HG02870 (cell line): ENCODE data around the gene LAG3.

Experiments used
- ATAC-seq: cut with Tn5 transposase; IDR thresholded peaks from one replicate; pipeline ENCODE4 v1.9.1; 2021; ENCODE audit warnings: mild to moderate bottlenecking, moderate library complexity; ENCODE audit not compliant: unreplicated experiment

Gene LAG3

DNA sequence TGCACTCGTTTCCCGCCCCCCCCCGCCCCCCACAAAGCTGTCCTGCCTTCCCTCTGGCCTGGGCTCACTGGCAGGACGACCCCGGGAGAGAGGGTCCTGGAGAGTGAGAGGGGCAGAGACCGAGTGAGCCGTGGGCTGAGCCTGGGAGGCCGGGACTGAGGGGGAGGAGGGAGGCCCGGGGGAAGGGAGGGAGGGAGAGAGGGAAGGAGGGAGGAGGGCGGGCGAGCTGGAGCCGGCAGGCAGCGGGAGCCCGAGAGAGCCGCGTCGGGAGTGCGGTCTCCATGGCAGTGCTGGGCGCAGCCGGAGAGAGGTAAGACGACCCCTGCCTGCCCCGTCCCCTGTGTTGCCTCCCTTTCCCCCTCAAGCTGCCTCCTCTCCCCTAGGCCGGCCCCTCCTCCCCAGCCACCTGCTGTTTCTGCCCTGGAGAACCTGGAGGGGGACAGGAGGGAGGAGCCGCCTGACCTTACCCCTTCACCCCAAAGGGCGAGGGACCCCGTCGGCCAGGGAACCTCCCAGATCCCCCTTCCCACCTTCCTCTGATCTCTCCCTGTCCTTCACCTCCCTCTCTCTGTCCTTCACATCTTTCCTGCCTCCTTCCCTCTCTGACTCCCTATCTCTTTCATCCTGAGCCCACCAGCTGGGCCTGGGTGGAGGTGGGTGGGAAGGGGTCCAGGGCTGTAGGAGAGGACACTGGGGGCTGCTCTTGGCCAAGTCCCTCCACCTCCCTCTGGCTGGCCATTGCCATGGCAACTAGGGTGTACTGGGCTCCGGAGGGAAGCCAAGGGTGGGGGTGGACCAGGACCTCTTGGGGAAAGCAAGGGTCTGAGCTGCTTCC is 49.5 kb downstream of the LAG3 start, which contains the start of gene GPR162:
TSS of gene GPR162 (plus strand) at position 231 of the 835 bp plus-strand sequence. CDS start 2,078 bp downstream, outside the sequence.
- ATAC-seq, result no peak

DNA sequence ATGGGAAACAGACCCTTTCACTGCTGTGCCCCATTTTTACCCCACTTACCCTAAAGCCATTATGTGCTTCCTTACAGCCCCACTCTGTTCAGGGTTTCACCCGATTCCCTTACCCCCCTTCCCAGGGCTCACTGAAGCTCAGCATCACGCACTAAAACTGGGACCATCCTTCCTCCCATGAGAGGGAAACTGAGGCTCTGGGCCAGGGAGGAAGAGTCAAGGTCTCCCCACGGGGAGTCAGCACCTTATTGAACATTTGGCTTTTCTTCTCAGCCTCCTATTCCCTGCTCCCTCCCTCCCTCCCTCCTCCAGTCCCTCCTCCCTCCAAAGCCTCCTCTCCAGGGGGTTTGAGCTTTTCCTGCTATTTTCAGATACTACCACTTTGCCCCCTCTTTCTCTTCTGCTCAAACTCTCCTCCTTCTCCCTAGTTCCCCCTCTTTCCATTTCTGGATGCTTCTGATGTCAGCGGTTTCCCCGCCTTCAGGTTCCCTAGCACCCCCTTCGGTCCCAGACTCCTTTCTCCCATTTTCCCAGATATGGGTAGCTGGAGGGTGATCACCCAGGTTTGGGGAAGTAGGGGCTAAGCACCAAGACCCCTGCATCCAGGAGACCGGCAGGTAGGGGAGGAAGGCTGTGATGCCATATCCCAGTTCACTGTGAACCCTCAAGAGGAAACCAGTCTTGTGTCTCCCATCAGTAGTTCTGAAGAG is 50.3 kb downstream of the LAG3 start:
- ATAC-seq, result no peak

DNA sequence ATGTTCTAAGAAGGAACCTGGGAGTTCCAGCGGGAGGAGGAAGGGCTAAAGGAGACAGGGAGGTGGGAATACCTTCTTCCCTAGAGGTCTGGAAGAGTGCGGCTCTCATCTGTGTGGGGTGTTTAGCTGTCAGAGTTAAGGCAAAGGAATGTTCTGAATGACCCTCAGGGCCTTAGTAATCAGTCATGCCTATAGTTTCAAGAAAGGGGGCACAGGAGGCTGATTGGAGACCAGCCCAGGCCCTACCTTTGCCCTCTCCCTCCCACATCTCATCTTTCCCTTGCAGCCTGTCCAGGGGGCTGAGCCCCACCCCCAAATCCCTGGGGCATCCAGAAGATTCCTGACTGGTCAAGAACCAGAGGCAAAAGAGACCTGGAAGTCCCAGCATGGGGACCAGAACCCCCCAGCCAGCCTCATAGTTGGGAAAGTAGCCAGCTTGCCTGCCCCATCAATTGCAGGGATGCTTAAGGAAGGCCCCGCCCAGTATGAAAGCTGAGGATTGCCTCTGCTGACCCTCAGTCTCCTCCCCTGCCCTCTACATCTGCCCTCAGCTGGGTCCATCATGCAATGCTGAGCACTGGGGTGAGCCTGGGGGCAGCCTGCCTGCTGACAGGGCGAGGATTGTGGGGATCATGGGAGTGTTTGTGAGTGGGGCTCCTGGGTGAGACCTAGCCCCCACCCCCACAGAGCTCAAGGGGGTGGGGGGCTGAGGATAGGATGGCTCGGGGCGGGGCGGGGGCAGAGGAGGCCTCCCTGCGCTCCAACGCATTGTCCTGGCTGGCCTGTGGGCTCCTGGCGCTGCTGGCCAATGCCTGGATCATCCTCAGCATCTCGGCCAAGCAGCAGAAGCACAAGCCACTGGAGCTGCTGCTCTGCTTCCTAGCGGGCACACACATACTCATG is 51.1 kb downstream of the LAG3 start:
- ATAC-seq, result no peak

DNA sequence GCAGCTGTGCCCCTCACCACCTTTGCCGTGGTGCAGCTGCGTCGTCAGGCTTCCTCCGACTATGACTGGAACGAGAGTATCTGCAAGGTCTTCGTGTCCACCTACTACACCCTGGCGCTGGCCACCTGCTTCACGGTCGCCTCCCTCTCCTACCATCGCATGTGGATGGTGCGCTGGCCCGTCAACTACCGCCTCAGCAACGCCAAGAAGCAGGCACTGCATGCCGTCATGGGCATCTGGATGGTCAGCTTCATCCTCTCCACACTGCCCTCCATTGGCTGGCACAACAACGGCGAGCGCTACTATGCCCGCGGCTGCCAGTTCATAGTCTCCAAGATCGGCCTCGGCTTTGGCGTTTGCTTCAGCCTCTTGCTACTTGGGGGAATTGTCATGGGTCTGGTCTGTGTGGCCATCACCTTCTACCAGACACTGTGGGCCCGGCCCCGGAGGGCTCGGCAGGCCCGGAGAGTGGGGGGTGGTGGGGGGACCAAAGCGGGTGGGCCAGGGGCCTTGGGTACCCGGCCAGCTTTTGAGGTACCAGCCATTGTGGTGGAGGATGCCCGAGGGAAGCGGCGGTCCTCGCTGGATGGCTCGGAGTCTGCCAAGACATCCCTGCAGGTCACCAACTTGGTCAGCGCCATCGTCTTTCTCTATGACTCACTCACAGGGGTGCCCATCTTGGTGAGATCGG is 51.9 kb downstream of the LAG3 start:
- no peak for ATAC-seq

DNA sequence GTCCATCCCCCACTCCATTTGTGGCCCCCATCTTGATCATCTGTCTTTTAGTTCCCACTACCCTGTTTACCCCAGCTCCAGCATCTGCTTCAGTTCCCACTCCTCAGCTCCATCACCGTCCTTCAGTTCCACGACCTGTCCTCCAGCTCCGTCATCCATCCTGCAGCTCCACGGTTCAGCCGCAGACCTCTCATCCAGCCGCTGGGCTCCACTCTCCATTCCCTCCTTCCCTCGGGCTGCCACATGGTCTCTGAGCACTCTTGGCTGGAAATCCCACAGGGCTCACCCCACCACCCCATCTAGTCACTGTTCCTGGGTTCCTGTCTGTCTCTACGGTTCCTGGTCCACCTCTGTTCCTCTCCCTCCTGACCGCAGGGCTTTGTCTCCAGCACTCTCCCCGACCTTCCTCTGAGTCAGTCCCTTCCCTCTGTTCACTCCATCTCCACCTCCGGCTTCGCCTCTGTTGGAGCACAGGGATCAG is 52.6 kb downstream of the LAG3 start:
- ATAC-seq, result no peak

DNA sequence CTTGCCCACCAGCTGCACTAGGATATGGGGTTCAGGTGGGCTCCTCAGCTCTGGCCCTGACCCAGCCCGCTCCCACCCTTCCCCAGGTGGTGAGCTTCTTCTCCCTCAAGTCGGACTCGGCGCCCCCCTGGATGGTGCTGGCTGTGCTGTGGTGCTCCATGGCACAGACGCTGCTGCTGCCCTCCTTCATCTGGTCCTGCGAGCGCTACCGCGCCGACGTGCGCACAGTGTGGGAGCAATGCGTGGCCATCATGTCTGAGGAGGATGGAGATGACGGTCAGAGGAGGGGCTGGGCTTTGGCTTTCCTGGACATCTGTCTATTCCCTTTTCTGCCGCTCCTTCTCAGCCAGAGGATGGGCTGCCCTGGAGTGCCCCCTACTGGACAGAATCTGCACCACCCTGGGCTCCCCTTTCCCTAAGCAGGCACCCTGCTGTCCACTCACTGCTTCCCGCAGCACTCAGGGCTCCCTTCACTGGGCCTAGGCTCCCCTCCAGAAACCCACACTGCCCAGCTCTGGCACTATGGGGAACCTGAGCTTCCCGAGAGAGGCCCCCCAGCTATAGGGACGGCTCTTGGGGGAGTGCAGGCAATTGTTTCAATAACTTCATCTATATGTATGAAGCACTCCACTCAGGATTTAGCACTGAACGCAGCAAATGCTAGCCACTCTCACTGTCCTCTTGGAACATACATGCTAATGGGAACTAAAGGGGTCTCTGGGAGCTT is 53.2 kb downstream of the LAG3 start:
- no peak for ATAC-seq

DNA sequence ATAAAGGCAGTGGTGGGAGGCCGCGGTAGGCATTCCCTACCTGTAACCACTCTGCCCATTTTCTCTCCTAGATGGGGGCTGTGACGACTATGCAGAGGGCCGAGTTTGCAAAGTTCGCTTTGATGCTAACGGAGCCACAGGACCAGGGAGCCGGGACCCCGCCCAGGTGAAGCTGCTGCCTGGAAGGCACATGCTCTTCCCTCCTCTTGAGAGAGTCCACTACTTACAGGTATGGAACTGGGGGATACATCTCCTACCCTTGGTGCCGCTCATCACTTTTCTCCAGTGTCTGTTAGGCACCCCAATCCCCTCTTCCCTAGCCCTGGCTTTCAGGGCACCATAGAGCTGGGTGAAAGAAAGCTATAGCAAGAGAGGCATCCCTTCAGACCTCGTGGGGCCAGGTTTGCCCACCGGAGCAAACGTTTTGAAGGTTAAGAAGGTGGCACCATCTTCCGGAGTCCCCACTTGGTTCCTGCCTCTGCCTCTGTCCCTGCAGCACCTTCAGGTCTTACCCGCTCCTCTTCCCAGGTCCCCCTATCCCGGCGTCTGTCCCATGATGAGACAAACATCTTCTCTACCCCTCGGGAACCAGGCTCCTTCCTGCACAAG is 53.9 kb downstream of the LAG3 start:
- ATAC-seq, result no peak

DNA sequence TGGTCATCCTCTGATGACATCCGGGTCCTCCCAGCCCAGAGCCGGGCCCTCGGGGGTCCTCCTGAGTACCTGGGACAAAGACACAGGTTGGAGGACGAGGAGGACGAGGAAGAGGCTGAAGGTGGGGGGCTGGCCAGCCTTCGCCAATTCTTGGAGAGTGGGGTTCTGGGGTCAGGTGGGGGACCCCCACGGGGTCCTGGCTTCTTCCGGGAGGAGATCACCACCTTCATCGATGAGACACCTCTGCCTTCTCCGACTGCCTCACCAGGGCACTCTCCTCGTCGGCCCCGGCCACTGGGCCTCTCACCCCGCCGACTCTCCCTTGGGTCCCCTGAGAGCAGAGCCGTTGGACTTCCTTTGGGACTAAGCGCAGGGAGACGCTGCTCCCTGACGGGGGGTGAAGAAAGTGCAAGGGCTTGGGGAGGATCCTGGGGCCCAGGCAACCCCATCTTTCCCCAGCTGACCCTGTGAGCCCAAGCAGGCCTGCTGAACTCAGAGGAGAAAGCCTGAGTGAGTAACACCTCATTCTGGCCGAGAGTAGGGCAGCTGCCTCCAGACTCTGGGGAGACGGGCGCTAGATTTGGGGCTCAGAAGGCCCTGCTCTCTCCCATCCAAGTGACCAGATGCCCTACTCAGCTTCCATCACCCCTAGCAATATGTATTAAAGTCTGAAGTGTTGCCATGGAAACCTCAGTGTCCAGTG is 54.6 kb downstream of the LAG3 start:
- ATAC-seq, result no peak

DNA sequence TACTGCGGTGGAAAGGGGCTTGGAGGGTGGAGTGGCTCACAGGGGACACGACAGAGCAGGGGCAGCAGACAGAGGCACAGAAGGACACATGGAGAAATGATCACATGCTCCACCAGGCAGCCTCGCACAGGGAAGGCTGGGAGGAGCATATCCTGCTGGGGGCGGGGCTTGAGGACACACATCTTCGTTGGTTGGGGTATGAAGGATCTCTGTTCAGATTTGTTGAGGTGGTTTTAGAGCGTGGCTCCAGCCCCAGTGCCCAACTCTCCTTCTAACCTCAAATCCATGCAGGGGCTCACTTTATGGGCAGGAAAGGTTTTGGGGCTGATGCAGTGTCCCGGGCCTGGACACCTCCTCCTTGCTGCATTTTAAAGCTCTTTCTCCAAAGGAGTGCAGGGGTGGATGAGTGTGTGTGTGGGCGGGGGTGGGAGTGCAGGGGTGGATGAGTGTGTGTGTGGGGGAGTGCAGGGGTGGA is 55.2 kb downstream of the LAG3 start:
- ATAC-seq, result no peak
